ENCODE results near the gene INSYN2A.

INSYN2A gene

DNA sequence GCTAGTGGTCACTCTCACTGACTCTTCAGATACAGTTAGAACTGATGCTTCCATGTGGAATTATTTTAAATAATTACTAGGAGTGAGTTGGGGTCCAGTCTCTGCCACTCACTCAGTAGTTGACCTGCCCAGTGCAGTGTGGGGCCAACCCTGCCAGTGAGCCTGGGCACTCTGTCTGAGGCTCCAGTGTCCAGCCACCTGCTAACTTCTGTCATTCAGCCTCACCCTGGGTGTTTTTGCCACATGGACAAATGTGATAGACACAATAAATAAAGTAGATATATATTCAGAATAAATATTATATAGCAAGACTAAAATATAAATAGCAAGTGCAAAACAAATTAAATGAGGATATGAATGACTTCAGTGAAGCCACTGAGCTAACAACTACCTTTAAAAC is 7.2 kb downstream of the INSYN2A start:
- DNase-seq (ENCODE audit: low read depth) = no peak
- TF ChIP-seq, protein P1, sequence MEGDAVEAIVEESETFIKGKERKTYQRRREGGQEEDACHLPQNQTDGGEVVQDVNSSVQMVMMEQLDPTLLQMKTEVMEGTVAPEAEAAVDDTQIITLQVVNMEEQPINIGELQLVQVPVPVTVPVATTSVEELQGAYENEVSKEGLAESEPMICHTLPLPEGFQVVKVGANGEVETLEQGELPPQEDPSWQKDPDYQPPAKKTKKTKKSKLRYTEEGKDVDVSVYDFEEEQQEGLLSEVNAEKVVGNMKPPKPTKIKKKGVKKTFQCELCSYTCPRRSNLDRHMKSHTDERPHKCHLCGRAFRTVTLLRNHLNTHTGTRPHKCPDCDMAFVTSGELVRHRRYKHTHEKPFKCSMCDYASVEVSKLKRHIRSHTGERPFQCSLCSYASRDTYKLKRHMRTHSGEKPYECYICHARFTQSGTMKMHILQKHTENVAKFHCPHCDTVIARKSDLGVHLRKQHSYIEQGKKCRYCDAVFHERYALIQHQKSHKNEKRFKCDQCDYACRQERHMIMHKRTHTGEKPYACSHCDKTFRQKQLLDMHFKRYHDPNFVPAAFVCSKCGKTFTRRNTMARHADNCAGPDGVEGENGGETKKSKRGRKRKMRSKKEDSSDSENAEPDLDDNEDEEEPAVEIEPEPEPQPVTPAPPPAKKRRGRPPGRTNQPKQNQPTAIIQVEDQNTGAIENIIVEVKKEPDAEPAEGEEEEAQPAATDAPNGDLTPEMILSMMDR (conservative IDR thresholded peaks at IDR 0.05; ENCODE audit: control insufficient read depth, insufficient read depth, low read depth, low read length) = no peak
- H3K4me3 ChIP-seq (ENCODE audit: control insufficient read depth, low read depth, low read length) = no peak overlapping the region

DNA sequence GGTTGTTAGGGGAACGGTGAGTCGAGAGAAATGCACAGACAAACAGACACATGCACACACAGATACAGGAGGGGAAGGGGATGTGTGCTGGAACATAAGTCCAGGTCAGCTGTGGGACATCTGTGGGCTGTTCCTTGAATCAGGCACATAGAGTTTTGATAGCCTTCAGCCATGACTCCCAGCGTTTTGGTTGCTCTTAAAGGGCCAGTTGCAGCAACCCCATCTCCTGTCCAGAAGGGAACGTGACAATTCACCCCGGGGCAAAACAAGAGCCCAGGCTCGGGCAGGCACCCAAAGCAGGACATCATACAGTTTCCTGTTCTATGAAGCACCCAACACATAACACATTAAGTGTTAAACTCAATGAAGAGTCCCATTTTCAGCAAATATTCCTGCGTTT is 9.6 kb downstream of the INSYN2A start:
- TF ChIP-seq, protein P1 (conservative IDR thresholded peaks at IDR 0.05; ENCODE audit: control insufficient read depth, insufficient read depth, low read depth, low read length) = no peak
- no peak overlapping the region for H3K4me3 ChIP-seq (ENCODE audit: control insufficient read depth, low read depth, low read length)
- DNase-seq (ENCODE audit: low read depth) = no peak

DNA sequence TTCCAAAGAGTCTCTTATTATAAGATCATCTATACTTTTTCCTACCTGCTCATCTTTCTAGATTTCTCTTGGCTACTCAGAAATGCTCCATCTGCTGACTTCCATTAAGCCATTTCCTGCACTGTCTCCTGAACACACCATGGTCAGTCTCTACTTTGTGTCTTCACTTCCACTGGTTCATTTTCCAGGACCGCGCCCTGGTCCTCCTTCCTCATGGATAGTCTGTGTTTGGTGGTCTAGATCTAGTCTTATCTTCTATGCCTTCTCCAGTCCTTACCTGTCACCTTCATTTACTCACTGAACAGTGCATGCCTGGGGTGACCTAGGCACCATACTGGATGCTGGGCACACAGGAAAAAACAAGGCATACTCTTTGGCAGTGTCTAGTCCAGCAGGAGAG is 11.8 kb downstream of the INSYN2A start:
- DNase-seq (ENCODE audit: low read depth) = no peak
- TF ChIP-seq, protein P1 (conservative IDR thresholded peaks at IDR 0.05; ENCODE audit: control insufficient read depth, insufficient read depth, low read depth, low read length) = no peak
- H3K4me3 ChIP-seq (ENCODE audit: control insufficient read depth, low read depth, low read length) = no peak overlapping the region

DNA sequence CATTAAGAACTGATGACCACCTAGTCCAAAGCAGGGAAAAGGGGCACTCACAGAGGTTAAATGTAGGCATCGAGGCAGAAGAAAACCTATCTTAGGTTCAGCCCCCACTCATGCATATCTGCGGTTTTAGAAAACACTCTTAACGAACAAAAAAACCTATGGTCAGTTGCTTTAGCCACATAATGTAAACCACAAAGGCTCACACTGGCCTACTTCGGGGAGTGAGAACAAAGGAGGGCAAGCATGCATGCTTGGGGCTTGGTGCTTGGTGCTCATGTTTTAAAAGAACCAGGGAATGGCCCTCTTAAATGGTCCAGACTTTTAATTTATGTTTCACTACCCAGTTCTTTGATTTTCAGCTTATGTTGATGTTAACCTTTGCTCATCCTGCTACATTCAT is 14.2 kb downstream of the INSYN2A start:
- TF ChIP-seq, protein P1 (conservative IDR thresholded peaks at IDR 0.05; ENCODE audit: control insufficient read depth, insufficient read depth, low read depth, low read length) = no peak
- H3K4me3 ChIP-seq (ENCODE audit: control insufficient read depth, low read depth, low read length) = no peak overlapping the region
- no peak for DNase-seq (ENCODE audit: low read depth)

DNA sequence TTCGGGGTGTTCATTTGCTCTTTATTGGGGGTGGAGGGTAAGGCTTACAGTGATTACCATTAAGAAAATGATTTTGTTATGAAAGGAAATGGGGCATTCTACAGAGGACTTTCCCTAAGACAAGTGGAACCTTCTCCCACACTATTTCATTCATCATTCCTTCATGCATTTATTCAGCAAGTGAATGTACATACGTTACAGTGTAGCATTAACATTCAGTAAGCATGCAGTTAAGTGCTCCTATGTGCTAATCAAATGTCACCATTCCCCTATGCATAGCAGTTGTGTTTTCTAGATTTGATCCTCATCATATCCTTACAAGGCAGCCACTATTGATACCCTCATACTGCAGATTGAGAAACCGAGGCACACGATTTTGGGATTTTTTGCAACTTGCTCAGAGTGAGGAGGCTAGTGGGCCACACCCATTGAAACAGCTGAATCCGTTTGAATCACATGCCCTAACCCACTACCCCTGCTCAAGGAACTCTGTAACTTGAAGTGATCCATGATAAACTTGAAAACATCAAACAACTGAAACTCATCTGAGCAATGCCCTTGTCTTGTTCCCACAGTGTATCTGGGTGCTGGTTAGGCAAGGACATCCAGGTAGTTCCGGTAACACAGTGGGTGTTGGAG is 16.7 kb downstream of the INSYN2A start:
- no peak for DNase-seq (ENCODE audit: low read depth)
- no peak overlapping the region for H3K4me3 ChIP-seq (ENCODE audit: control insufficient read depth, low read depth, low read length)
- TF ChIP-seq, protein P1 (conservative IDR thresholded peaks at IDR 0.05; ENCODE audit: control insufficient read depth, insufficient read depth, low read depth, low read length) = no peak

DNA sequence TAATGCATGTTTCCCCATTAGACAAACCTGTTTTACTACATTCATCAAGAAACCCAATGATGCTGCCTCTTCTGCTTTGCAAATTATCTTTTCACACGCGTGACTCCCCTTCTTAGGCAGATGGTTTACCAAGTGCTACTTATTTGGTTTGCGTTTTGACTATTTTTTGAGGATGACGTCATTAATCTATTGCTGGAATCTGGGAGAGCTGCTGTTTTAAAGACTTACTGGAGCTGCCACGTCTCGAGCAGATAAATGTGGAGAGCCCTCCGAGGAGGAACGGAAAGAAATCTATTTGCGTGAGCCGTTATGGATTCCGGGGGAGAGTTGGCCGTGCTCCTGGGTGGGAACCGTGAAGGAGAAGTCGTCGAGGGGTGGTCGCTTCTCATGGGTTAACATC is 19.7 kb downstream of the INSYN2A start:
- no peak for DNase-seq (ENCODE audit: low read depth)
- TF ChIP-seq, protein P1 (conservative IDR thresholded peaks at IDR 0.05; ENCODE audit: control insufficient read depth, insufficient read depth, low read depth, low read length) = no peak
- no peak overlapping the region for H3K4me3 ChIP-seq (ENCODE audit: control insufficient read depth, low read depth, low read length)
